CD4-positive, CD25-positive, alpha-beta regulatory T cell (primary cell): ENCODE measurements around the gene LTF. TPM values are rescaled to one million over a fixed set of nuclear protein-coding genes. Genes with fewer than 3 reads are reported as not detected.
"Not testable (repeated sequence)": the region's sequence is repeated elsewhere in the genome, so short reads cannot be mapped to it uniquely, and the experiment has no call there.

ENCODE experiments used
- ATAC-seq, 2 donors: fragments of 150-1000 bp; cut with Tn5 transposase; one replicate each; pipeline ENCODE4 v1.10.0; 2021; ENCODE audit warnings: low read depth in 2 of 2, moderate number of reproducible peaks in 2 of 2, moderate library complexity in 1 of 2
- DNase-seq, 3 donors: peaks; one replicate each; pipeline versions ENCODE4 v3.0.0 to v3.0.0-alpha.2; 2012 to 2022; ENCODE audit warnings: mixed read lengths in 1 of 3
- H3K27ac ChIP-seq: one replicate; pipeline ENCODE4 v1.7.0; 2013; ENCODE audit warnings: mild to moderate bottlenecking, low read length; ENCODE audit not compliant: insufficient read depth, poor library complexity, severe bottlenecking
- H3K27me3 ChIP-seq: one replicate; pipeline ENCODE4 v1.7.0; 2013; ENCODE audit warnings: low read length; ENCODE audit not compliant: control insufficient read depth, insufficient read depth
- H3K36me3 ChIP-seq: one replicate; pipeline ENCODE4 v1.7.0; 2013; ENCODE audit warnings: mild to moderate bottlenecking, low read length, moderate library complexity; ENCODE audit not compliant: control insufficient read depth, insufficient read depth
- H3K4me1 ChIP-seq: 2 replicates; pipeline ENCODE4 v1.7.0; 2013; ENCODE audit warnings: mild to moderate bottlenecking, low read length; ENCODE audit not compliant: insufficient read depth, control insufficient read depth, poor library complexity, severe bottlenecking
- H3K4me3 ChIP-seq: one replicate; pipeline ENCODE4 v1.7.0; 2013; ENCODE audit warnings: low read depth, mild to moderate bottlenecking, low read length, moderate library complexity
- H3K9me3 ChIP-seq, 2 experiments: 1 replicate in 1 of 2; 2 replicates in 1 of 2; pipeline ENCODE4 v1.7.0; 2013; ENCODE audit warnings: low read length in 2 of 2, mild to moderate bottlenecking in 1 of 2, moderate library complexity in 1 of 2; ENCODE audit not compliant: control insufficient read depth in 2 of 2
- H3K27ac Mint-ChIP-seq, 3 donors: one replicate each; pipeline ENCODE4 v1.8.0; 2020 to 2022; ENCODE audit warnings: mild to moderate bottlenecking in 3 of 3, mixed read lengths in 3 of 3, moderate library complexity in 2 of 3
- H3K27me3 Mint-ChIP-seq: one replicate; pipeline ENCODE4 v1.8.0; 2022; ENCODE audit warnings: mild to moderate bottlenecking, mixed read lengths
- H3K36me3 Mint-ChIP-seq: one replicate; pipeline ENCODE4 v1.8.0; 2020; ENCODE audit warnings: mixed read lengths
- H3K4me1 Mint-ChIP-seq, 4 donors: one replicate each; pipeline ENCODE4 v1.8.0; 2020 to 2022; ENCODE audit warnings: mixed read lengths in 4 of 4, mild to moderate bottlenecking in 1 of 4
- H3K4me3 Mint-ChIP-seq, 4 donors: one replicate each; pipeline ENCODE4 v1.8.0; 2020 to 2022; ENCODE audit warnings: mild to moderate bottlenecking in 4 of 4, mixed read lengths in 4 of 4, moderate library complexity in 3 of 4
- H3K9me3 Mint-ChIP-seq, 7 donors: one replicate each; pipeline ENCODE4 v1.8.0; 2020 to 2022; ENCODE audit warnings: mixed read lengths in 7 of 7, mild to moderate bottlenecking in 3 of 7, moderate library complexity in 2 of 7
- polyA plus RNA-seq, 4 donors: library from polyadenylated mRNA; unstranded; fragments of 300-500 nt; fragmentation: Illumina TruSeq; gene quantifications; one replicate each; pipeline ENCODE4 v1.2.3, GENCODE V29; 2021
- total RNA-seq: library from RNA; stranded (reverse); gene quantifications from one replicate; pipeline ENCODE4 v1.2.3, GENCODE V29; 2022

LTF gene
- total and polyA plus RNA-seq, 5 donors from 2014 or later, result not detected

GRCh38 chr3:46389306-46389705, 75.4 kb downstream of the LTF start:
- ATAC-seq, result no peak
- H3K36me3 ChIP-seq, result no peaks in the 10 kb centered on the region
- Mint-ChIP-seq H3K36me3 (no peaks in the 10 kb centered on the region), H3K4me1 (peaks cover 0 to 6% (median 2%) of the 10 kb centered on the region in 4 donors), H3K27me3 (no peaks in the 10 kb centered on the region), H3K27ac (no peak overlapping the region), H3K4me3 (no peak overlapping the region), H3K9me3 (no peaks in the 10 kb centered on the region)
- DNase-seq, result no peak
- H3K4me3 ChIP-seq, result no peak overlapping the region
- no peaks in the 10 kb centered on the region for H3K9me3 ChIP-seq
- H3K4me1 ChIP-seq, result no peaks in the 10 kb centered on the region
- no peaks in the 10 kb centered on the region for H3K27me3 ChIP-seq
- no peak overlapping the region for H3K27ac ChIP-seq

- H3K4me1 ChIP-seq, H3K27ac ChIP-seq, H3K9me3 Mint-ChIP-seq, DNase-seq, H3K27me3 ChIP-seq, H3K27me3 Mint-ChIP-seq, H3K27ac Mint-ChIP-seq, H3K4me1 Mint-ChIP-seq, H3K4me3 Mint-ChIP-seq, H3K36me3 Mint-ChIP-seq, H3K4me3 ChIP-seq, H3K36me3 ChIP-seq, ATAC-seq, H3K9me3 ChIP-seq: not testable (repeated sequence)
Measured at GRCh38 chr3:46388847-46389246, 75.9 kb downstream of the LTF start.

GRCh38 chr3:46386205-46386604, 78.5 kb downstream of the LTF start:
- H3K4me3 ChIP-seq, result no peak overlapping the region
- no peak overlapping the region for H3K4me3 Mint-ChIP-seq
- no peaks in the 10 kb centered on the region for H3K27me3 ChIP-seq
- no peaks in the 10 kb centered on the region for H3K9me3 ChIP-seq
- H3K27ac ChIP-seq, result no peak overlapping the region
- DNase-seq (no peak), ATAC-seq (no peak)
- no peaks in the 10 kb centered on the region for H3K36me3 Mint-ChIP-seq
- H3K4me1 Mint-ChIP-seq, result peaks cover 2 to 17% (median 10%) of the 10 kb centered on the region in 4 donors
- peaks cover 8% of the 10 kb centered on the region for H3K4me1 ChIP-seq
- no peaks in the 10 kb centered on the region for H3K36me3 ChIP-seq
- H3K27me3 Mint-ChIP-seq, result no peaks in the 10 kb centered on the region
- H3K27ac Mint-ChIP-seq, result no peak overlapping the region
- H3K9me3 Mint-ChIP-seq, result no peaks in the 10 kb centered on the region

Other genes starting within 250 kb of the LTF start
- gene CCR3, start 222.4 kb downstream of the LTF start, total RNA-seq, result 6.0 TPM
- 10 to 100 TPM; 14.4 to 43.9 (median 17.0) TPM for gene CCR3, start 222.4 kb downstream of the LTF start, polyA plus RNA-seq
- 9.5 TPM for gene CCR2, start 110.8 kb downstream of the LTF start, total RNA-seq
- gene CCR2, start 110.8 kb downstream of the LTF start, polyA plus RNA-seq, result 10 to 100 TPM; 14.4 to 25.6 (median 16.5) TPM
- 18.2 TPM for gene CCR5, start 94.0 kb downstream of the LTF start, total RNA-seq
- gene CCR5, start 94.0 kb downstream of the LTF start, polyA plus RNA-seq, result 10 to 100 TPM; 10.9 to 18.6 (median 15.7) TPM
- gene CCRL2, start 57.6 kb downstream of the LTF start, total RNA-seq, result 10.6 TPM
- 1 to 10 TPM; 1.4 to 2.2 (median 1.9) TPM for gene CCRL2, start 57.6 kb downstream of the LTF start, polyA plus RNA-seq
- not detected for gene RTP3, start 33.1 kb upstream of the LTF start, total RNA-seq
- not detected for gene RTP3, start 33.1 kb upstream of the LTF start, polyA plus RNA-seq
- gene LRRC2, start 101.4 kb upstream of the LTF start, total RNA-seq, result 2.4 TPM
- 1 to 10 TPM; 1.2 to 3.8 (median 2.2) TPM for gene LRRC2, start 101.4 kb upstream of the LTF start, polyA plus RNA-seq
- gene FAM240A, start 147.6 kb upstream of the LTF start, total RNA-seq, result not detected
- gene FAM240A, start 147.6 kb upstream of the LTF start, polyA plus RNA-seq, result not detected
- 25.8 TPM for gene ALS2CL, start 228.8 kb upstream of the LTF start, total RNA-seq
- gene ALS2CL, start 228.8 kb upstream of the LTF start, polyA plus RNA-seq, result 1 to 10 TPM; 1.3 to 2.5 (median 1.7) TPM
- gene TMIE, start 236.5 kb upstream of the LTF start, total RNA-seq, result 1.9 TPM
- 1 to 10 TPM in 3 of 4 donors, under 1 TPM in 1; 0.60 to 1.9 (median 1.4) TPM for gene TMIE, start 236.5 kb upstream of the LTF start, polyA plus RNA-seq